ENCODE data around the gene KRTAP13-3.

The KRTAP13-3 gene

DNA sequence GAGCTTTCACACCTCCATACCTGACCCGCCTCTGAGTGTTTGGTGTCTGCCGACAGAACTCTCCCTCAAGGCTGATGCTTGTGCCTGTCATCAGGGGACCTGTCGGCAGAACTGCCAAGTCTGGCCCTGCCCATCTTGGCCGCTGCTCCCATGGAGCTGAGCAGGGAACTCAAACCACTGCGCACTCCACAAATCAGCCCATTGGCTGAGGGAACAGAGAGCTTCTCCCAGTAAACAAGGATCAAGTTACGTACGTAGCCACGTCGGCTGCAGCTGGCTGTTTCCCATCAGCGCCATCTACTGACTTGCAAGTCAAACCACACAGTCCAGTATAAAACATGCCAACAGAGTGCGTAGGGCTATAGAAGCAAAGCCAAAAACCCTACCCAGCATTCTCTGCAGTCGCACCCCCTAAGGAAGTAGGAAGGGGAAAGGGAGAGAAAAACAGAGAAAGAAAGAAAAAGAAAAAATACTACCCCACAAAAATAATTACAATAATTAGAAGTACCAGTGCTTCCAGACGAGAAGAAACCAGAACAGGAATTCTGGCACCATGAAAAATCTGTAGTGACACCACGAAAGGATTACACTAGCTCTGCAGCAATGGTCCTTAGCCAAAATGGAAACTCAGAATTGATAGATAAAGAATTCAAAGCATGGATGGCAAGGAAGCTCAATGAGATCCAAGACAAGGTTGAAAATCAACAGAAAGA lies 16.8 kb downstream of the KRTAP13-3 start:
- no peaks in the 10 kb centered on the region for H3K36me3 Mint-ChIP-seq
- H3K27ac Mint-ChIP-seq: no peak overlapping the region
- H3K9me3 Mint-ChIP-seq: peaks cover 5% of the 10 kb centered on the region
- H3K4me1 Mint-ChIP-seq: no peaks in the 10 kb centered on the region
- DNase-seq (ENCODE audit: low spot score in 2 of 2) (no peak), ATAC-seq (ENCODE audit: low read depth) (no peak)
- H3K27me3 Mint-ChIP-seq: no peaks in the 10 kb centered on the region
- H3K4me3 Mint-ChIP-seq: no peak overlapping the region

DNA sequence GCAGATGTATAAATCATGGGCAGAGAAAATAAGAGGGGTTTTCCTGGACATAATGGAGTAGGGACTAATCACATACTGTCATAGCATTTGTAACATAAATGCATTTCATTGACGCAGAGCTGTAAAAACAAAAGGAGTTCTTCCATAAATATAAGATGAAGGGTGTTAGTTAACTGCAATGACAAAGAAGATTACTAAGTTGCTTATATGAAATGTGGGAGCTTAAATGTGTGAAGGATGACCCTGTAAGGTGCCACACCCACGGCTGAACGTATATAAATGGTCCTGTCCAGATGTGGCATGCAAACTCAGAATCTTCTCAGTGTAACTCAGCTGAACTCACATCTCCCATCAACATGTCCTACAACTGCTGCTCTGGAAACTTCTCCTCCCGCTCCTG lies 30.0 kb downstream of the KRTAP13-3 start, which contains the start of gene KRTAP13-1:
TSS of gene KRTAP13-1 (plus strand) at position 301 of the 400 bp plus-strand sequence. CDS start at position 357, 56 bp downstream.
- H3K9me3 Mint-ChIP-seq: peaks cover 4% of the 10 kb centered on the region
- H3K36me3 Mint-ChIP-seq: no peaks in the 10 kb centered on the region
- no peaks in the 10 kb centered on the region for H3K27me3 Mint-ChIP-seq
- no peak for DNase-seq (ENCODE audit: low spot score in 2 of 2)
- no peak within 1 kb of the TSS for H3K4me3 Mint-ChIP-seq
- no peak for ATAC-seq (ENCODE audit: low read depth)
- no peak within 1 kb of the TSS for H3K27ac Mint-ChIP-seq
- no peaks in the 10 kb centered on the region for H3K4me1 Mint-ChIP-seq

DNA sequence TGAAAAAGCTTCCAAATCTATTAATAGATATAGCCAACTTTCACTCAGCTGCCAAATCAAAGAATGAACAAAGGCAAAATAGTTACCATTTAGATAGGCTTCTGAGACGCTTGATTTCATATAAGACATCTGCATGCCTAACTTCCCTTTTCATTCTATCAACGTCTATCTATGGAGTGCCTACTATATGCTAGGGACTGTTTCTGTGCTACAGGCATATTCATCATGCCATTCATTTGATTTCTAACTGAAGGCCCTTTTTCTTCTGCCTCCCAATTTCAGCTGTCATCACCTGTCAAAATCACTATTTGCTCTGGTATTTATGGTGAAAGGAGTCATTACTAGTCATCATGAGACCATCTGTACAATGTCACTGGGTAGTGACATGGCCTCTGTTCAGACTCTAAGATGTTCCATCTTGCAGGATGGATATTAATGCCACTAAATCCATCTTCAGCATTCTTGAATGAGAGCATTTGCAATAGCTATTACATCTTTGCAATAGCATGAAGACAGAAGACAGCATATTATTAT lies 34.2 kb downstream of the KRTAP13-3 start:
- no peaks in the 10 kb centered on the region for H3K4me1 Mint-ChIP-seq
- no peak overlapping the region for H3K4me3 Mint-ChIP-seq
- peaks cover 10% of the 10 kb centered on the region for H3K9me3 Mint-ChIP-seq
- no peaks in the 10 kb centered on the region for H3K27me3 Mint-ChIP-seq
- H3K36me3 Mint-ChIP-seq: no peaks in the 10 kb centered on the region
- DNase-seq (ENCODE audit: low spot score in 2 of 2) (no peak), ATAC-seq (ENCODE audit: low read depth) (no peak)
- H3K27ac Mint-ChIP-seq: no peak overlapping the region

DNA sequence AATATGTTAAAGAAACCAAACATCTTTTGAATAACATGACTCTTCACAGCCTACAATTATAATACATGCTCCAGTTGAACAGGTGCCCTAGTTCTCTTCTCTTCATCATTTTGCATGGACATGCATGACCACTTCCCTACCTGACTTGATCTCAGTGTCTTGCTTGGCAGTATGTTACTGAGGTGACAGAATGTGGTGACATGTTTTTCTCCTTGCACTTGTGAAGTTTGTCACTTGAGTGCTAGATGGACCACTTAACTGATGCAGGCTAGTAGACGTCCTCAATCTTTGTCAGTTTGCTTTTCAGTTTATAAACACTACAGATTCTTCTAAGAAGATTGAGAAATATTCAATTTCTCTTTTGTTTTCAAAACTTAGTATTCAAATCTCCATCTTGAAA lies 43.5 kb downstream of the KRTAP13-3 start:
- Mint-ChIP-seq H3K9me3 (peaks cover 2% of the 10 kb centered on the region), H3K4me1 (no peaks in the 10 kb centered on the region), H3K27me3 (no peaks in the 10 kb centered on the region), H3K4me3 (no peak overlapping the region), H3K36me3 (no peaks in the 10 kb centered on the region), H3K27ac (no peak overlapping the region)
- no peak for ATAC-seq (ENCODE audit: low read depth)
- DNase-seq (ENCODE audit: low spot score in 2 of 2): no peak

All from memory B cell (primary cell).